Measurements from ENCODE around the gene TARS3.

Gene TARS3

GRCh38 chr15:101604124-101604874, 120.0 kb downstream of the TARS3 start:
- no peak for DNase-seq (ENCODE audit: low spot score)
